IMR-90 (cell line): ENCODE results near the gene ZNF695. TPM values are rescaled to one million over a fixed set of nuclear protein-coding genes. Genes with fewer than 3 reads are reported as not detected.

ENCODE experiments used
- ATAC-seq: fragments of 200-7000 bp; cut with Tn5 transposase; 2 replicates; pipeline ENCODE4 v1.9.1; 2020; ENCODE audit warnings: low read depth, mild to moderate bottlenecking, moderate library complexity
- BruUV-seq: library from RNA; stranded (reverse); fragments of 400-500 nt; replicated peaks from 2 replicates; lab custom pipeline; 2021; lab: Mats Ljungman, UMichigan
- CTCF ChIA-PET: fragments of 300-600 bp; formaldehyde crosslinking; extraction: SDS; loops from one replicate; lab custom pipeline; 2021; ENCODE audit warnings: antibody characterized with exemption; lab: Yijun Ruan, JAX
- POLR2A ChIA-PET: fragments of 300-600 bp; sonication (Branson Sonifier 250); formaldehyde crosslinking; loops from one replicate; lab custom pipeline; 2022; ENCODE audit warnings: antibody characterized with exemption; ENCODE audit not compliant: unreplicated experiment; lab: Charles Lee
- DNase-seq: peaks from one replicate; pipeline ENCODE4 v3.0.0; 2013
- H2AFZ ChIP-seq: replicated peaks from 2 replicates; pipeline ENCODE3; 2013; ENCODE audit warnings: low read length, mild to moderate bottlenecking; ENCODE audit not compliant: poor library complexity
- H2AK5ac ChIP-seq: 2 replicates; pipeline ENCODE4 v1.6.1; 2013; ENCODE audit warnings: low read depth, low read length, inconsistent platforms
- H2AK9ac ChIP-seq: replicated peaks from 2 replicates; pipeline ENCODE3; 2013; ENCODE audit warnings: mild to moderate bottlenecking, low read depth, low read length, moderate library complexity; ENCODE audit not compliant: poor library complexity
- H2BK120ac ChIP-seq: 2 replicates; pipeline ENCODE4 v1.6.1; 2013; ENCODE audit warnings: low read depth, low read length, inconsistent platforms
- H2BK15ac ChIP-seq: 3 replicates; pipeline ENCODE4 v1.6.1; 2013; ENCODE audit warnings: low read depth, low read length, inconsistent platforms
- H2BK20ac ChIP-seq: 2 replicates; pipeline ENCODE4 v1.6.1; 2013; ENCODE audit warnings: low read depth, mild to moderate bottlenecking, inconsistent platforms, low read length, moderate library complexity
- H2BK5ac ChIP-seq: 2 replicates; pipeline ENCODE4 v1.6.1; 2013; ENCODE audit warnings: mild to moderate bottlenecking, low read depth, low read length, inconsistent platforms; ENCODE audit not compliant: poor library complexity, severe bottlenecking
- H3K14ac ChIP-seq: replicated peaks from 2 replicates; pipeline ENCODE4 v1.6.1; 2013; ENCODE audit warnings: low read depth, low read length, inconsistent platforms
- H3K18ac ChIP-seq: 2 replicates; pipeline ENCODE4 v1.6.1; 2013; ENCODE audit warnings: low read depth, low read length, control low read depth
- H3K23ac ChIP-seq: 2 replicates; pipeline ENCODE4 v1.6.1; 2013; ENCODE audit warnings: low read depth, low read length, inconsistent platforms
- H3K27ac ChIP-seq: 2 replicates; pipeline ENCODE4 v1.5.1; 2013; ENCODE audit warnings: mild to moderate bottlenecking, control low read depth, low read length; ENCODE audit not compliant: insufficient read depth
- H3K27me3 ChIP-seq: 2 replicates; pipeline ENCODE4 v1.6.1; 2013; ENCODE audit warnings: low read length; ENCODE audit not compliant: control insufficient read depth, insufficient read depth
- H3K36me3 ChIP-seq: 2 replicates; pipeline ENCODE4 v1.6.1; 2013; ENCODE audit warnings: low read length, mixed read lengths; ENCODE audit not compliant: control insufficient read depth, insufficient read depth
- H3K4ac ChIP-seq: 2 replicates; pipeline ENCODE4 v1.6.1; 2013; ENCODE audit warnings: low read depth, low read length, inconsistent platforms
- H3K4me1 ChIP-seq: 2 replicates; pipeline ENCODE4 v1.6.1; 2013; ENCODE audit warnings: low read length, mixed read lengths; ENCODE audit not compliant: control insufficient read depth, insufficient read depth
- H3K4me2 ChIP-seq: 2 replicates; pipeline ENCODE4 v1.6.1; 2013; ENCODE audit warnings: low read depth, mild to moderate bottlenecking, control low read depth, low read length, moderate library complexity
- H3K4me3 ChIP-seq: 2 replicates; pipeline ENCODE4 v1.5.1; 2013; ENCODE audit warnings: low read depth, mild to moderate bottlenecking, control low read depth, low read length, moderate library complexity; ENCODE audit not compliant: insufficient read depth
- H3K56ac ChIP-seq: 2 replicates; pipeline ENCODE4 v1.6.1; 2013; ENCODE audit warnings: low read length, inconsistent platforms; ENCODE audit not compliant: insufficient read depth; ENCODE audit errors: extremely low read depth
- H3K79me1 ChIP-seq, 2 experiments: 2 replicates each; pipeline ENCODE4 v1.6.1; 2013; ENCODE audit warnings: low read length in 2 of 2, inconsistent platforms in 1 of 2, low read depth in 1 of 2
- H3K9ac ChIP-seq: 2 replicates; pipeline ENCODE4 v1.6.1; 2013; ENCODE audit warnings: low read depth, low read length, control low read depth
- H3K9me1 ChIP-seq: 2 replicates; pipeline ENCODE4 v1.6.1; 2013; ENCODE audit warnings: low read length, inconsistent platforms; ENCODE audit not compliant: insufficient read depth
- H3K9me3 ChIP-seq: 2 replicates; pipeline ENCODE4 v1.6.1; 2013; ENCODE audit warnings: low read length; ENCODE audit not compliant: control insufficient read depth, insufficient read depth
- H4K20me1 ChIP-seq: 2 replicates; pipeline ENCODE4 v1.6.1; 2013; ENCODE audit warnings: low read length, inconsistent platforms; ENCODE audit not compliant: insufficient read depth
- H4K5ac ChIP-seq: 2 replicates; pipeline ENCODE4 v1.6.1; 2013; ENCODE audit warnings: mild to moderate bottlenecking, low read depth, low read length, control low read depth
- H4K8ac ChIP-seq, 2 experiments: 2 replicates each; pipeline ENCODE4 v1.6.1; 2013; ENCODE audit warnings: low read depth in 2 of 2, low read length in 2 of 2, control low read depth in 1 of 2, inconsistent platforms in 1 of 2
- H4K91ac ChIP-seq: 2 replicates; pipeline ENCODE4 v1.6.1; 2013; ENCODE audit warnings: low read depth, low read length, inconsistent platforms; ENCODE audit not compliant: insufficient read depth
- BHLHE40 ChIP-seq: fragments of 150-350 bp; IDR thresholded peaks from 2 replicates; pipeline ENCODE4 v1.6.1; 2016; ENCODE audit warnings: mild to moderate bottlenecking, low read depth, low read length
- CEBPB ChIP-seq: IDR thresholded peaks from 2 replicates; pipeline ENCODE4 v1.6.1; 2012; ENCODE audit warnings: low read depth, low read length, improper control_type of control experiment
- CHD1 ChIP-seq: IDR thresholded peaks from 2 replicates; pipeline ENCODE4 v1.6.1; 2012; ENCODE audit warnings: low read depth, low read length, improper control_type of control experiment
- CTCF ChIP-seq: conservative IDR thresholded peaks from 2 replicates; pipeline ENCODE4 v1.5.1; 2012; ENCODE audit warnings: mild to moderate bottlenecking, low read depth, low read length, improper control_type of control experiment
- FOS ChIP-seq: fragments of 150-350 bp; IDR thresholded peaks from 2 replicates; pipeline ENCODE4 v1.6.1; 2016; ENCODE audit warnings: low read depth, low read length
- MAFK ChIP-seq: IDR thresholded peaks from 2 replicates; pipeline ENCODE4 v1.6.1; 2012; ENCODE audit warnings: low read depth, low read length, improper control_type of control experiment
- MAZ ChIP-seq: IDR thresholded peaks from 2 replicates; pipeline ENCODE4 v1.6.1; 2012; ENCODE audit warnings: low read depth, mild to moderate bottlenecking, low read length, improper control_type of control experiment, moderate library complexity, borderline replicate concordance
- MXI1 ChIP-seq: IDR thresholded peaks from 2 replicates; pipeline ENCODE4 v1.6.1; 2012; ENCODE audit warnings: low read depth, mild to moderate bottlenecking, low read length, moderate library complexity, borderline replicate concordance
- NFE2L2 ChIP-seq: fragments of 150-350 bp; IDR thresholded peaks from 2 replicates; pipeline ENCODE4 v1.6.1; 2016; ENCODE audit warnings: low read depth, mild to moderate bottlenecking, low read length
- POLR2A ChIP-seq: IDR thresholded peaks from 2 replicates; pipeline ENCODE4 v1.6.1; 2012; ENCODE audit warnings: mild to moderate bottlenecking, low read depth, low read length
- RAD21 ChIP-seq: IDR thresholded peaks from 2 replicates; pipeline ENCODE4 v1.6.1; 2012; ENCODE audit warnings: low read length, improper control_type of control experiment
- RCOR1 ChIP-seq: IDR thresholded peaks from 2 replicates; pipeline ENCODE4 v1.6.1; 2012; ENCODE audit warnings: mild to moderate bottlenecking, low read length, improper control_type of control experiment; ENCODE audit not compliant: insufficient replicate concordance
- RFX5 ChIP-seq: IDR thresholded peaks from 2 replicates; pipeline ENCODE4 v1.8.0; 2012; ENCODE audit warnings: low read depth, mild to moderate bottlenecking, low read length, moderate library complexity
- SMC3 ChIP-seq: fragments of 150-350 bp; IDR thresholded peaks from 2 replicates; pipeline ENCODE4 v1.6.1; 2016; ENCODE audit warnings: low read depth, mild to moderate bottlenecking, antibody characterized with exemption, low read length, moderate library complexity
- USF2 ChIP-seq: fragments of 150-350 bp; IDR thresholded peaks from 2 replicates; pipeline ENCODE4 v1.6.1; 2017; ENCODE audit warnings: mild to moderate bottlenecking, antibody characterized with exemption, low read length, low read depth
- WGBS, 2 experiments: methylation state at CpG; one replicate each; pipeline versions ENCODE4 v1.1.5 to v1.1.7; 2013; ENCODE audit warnings: missing lambda C conversion rate in 2 of 2; ENCODE audit not compliant: insufficient read length in 1 of 2; ENCODE audit errors: extremely low coverage in 2 of 2; 5-methylcytosine and 5-hydroxymethylcytosine counted together
- dilution Hi-C: fragments of 300-500 bp; cut with HindIII; formaldehyde crosslinking; loops from one replicate; pipeline ENCODE4 v1.14.3; 2018; ENCODE audit warnings: low sequenced_read_pairs; ENCODE audit not compliant: unreplicated experiment
- in situ Hi-C: fragments of 300-500 bp; cut with MboI; formaldehyde crosslinking; loops from 3 replicates; pipeline ENCODE4 v1.14.3; 2019; ENCODE audit warnings: low sequenced_read_pairs, inconsistent platforms, mixed read lengths
- intact Hi-C: fragments of 100-400 bp; cut with micrococcal nuclease; formaldehyde crosslinking; loops from 2 replicates; pipeline ENCODE4 v1.10.0; 2022
- polyA plus RNA-seq, 3 experiments: library from polyadenylated mRNA; depleted of rRNA; stranded (reverse); fragments of >200 nt; gene quantifications; 2 replicates each; pipeline ENCODE4 v1.2.3, GENCODE V29; 2012; ENCODE audit warnings: low replicate concordance in 1 of 3
- total RNA-seq: library from RNA; depleted of rRNA; stranded (reverse); fragments of >200 nt; gene quantifications from 2 replicates; pipeline ENCODE4 v1.2.3, GENCODE V29; 2012
- TF ChIP-seq, protein P1 (sequence below): fragments of 150-350 bp; IDR thresholded peaks from 2 replicates; pipeline ENCODE4 v1.6.1; 2016; ENCODE audit warnings: low read depth, mild to moderate bottlenecking, low read length, moderate library complexity, borderline replicate concordance

ZNF695 gene
- total and polyA plus RNA-seq, 2 of the 4 experiments (the other 2 are of a cell fraction): 0.54 to 0.75 TPM

DNA sequence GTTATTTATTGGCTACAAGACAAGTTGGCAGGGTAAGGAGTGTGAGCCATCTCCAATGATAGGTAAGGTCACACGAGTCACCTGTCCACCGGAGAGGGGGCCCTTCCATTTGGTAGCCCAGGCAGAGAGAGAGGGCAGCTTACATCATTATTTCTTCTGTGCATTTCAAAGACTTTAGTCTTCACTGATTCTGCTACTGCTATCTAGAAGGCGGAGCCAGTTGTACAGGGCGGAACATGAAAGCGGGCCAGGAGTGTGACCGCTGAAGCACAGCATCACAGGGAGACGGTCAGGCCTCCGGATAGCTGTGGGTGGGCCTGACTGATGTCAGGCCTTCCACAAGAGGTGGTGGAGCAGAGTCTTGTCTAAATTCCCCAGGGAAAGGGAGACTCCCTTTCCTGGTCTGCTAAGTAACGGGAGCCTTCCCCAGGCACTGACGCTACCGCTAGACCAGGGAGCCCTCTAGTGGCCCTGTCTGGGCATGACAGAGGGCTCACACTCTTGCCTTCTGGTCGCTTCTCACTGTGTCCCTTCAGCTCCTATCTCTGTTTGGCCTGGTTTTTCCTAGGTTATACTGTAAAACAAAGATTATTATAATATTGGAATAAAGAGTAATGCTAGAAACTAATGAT is 36.7 kb downstream of the ZNF695 start:
- Histone ChIP-seq H3K36me3 (no peaks in the 10 kb centered on the region), H3K9me3 (peaks cover 10% of the 10 kb centered on the region; the same call in 1 of the 2 replicates), H3K56ac (no peak overlapping the region), H4K20me1 (no peaks in the 10 kb centered on the region), H3K9ac (no peak overlapping the region), H3K18ac (no peak overlapping the region), H2AFZ (no peak overlapping the region), H3K4ac (no peak overlapping the region), H3K9me1 (no peaks in the 10 kb centered on the region), H3K27me3 (no peaks in the 10 kb centered on the region), H2BK15ac (no peak overlapping the region), H3K4me3 (no peak overlapping the region), H3K14ac (no peak overlapping the region), H3K23ac (no peak overlapping the region), H3K79me1 (no peaks in the 10 kb centered on the region), H4K8ac (no peak overlapping the region), H3K4me1 (no peaks in the 10 kb centered on the region), H2BK120ac (no peak overlapping the region), H2BK20ac (no peak overlapping the region), H2AK9ac (no peak overlapping the region), H2BK5ac (no peak overlapping the region), H2AK5ac (no peak overlapping the region), H3K27ac (no peak overlapping the region), H3K4me2 (no peak overlapping the region), H4K5ac (no peak overlapping the region), H4K91ac (no peak overlapping the region)
- no TSS peak for BruUV-seq
- 70% methylated on average over 9 of the region's 12 CpGs; no CpG with 5 or more reads in 1 of the 2 experiments for WGBS, 2 experiments
- dilution Hi-C loops (no loop called here), intact Hi-C loops (no loop called here), in situ Hi-C loops (no loop called here)
- peak; percentile 13 for DNase-seq
- POLR2A ChIA-PET: no interaction called here
- TF ChIP-seq NFE2L2: no peak
- TF ChIP-seq USF2: no peak
- no peak for TF ChIP-seq MXI1
- TF ChIP-seq CEBPB: no peak
- TF ChIP-seq CTCF: peak; percentile 48
- TF ChIP-seq MAFK: no peak
- TF ChIP-seq FOS: no peak
- peak; percentile 49 for TF ChIP-seq RAD21
- no peak for TF ChIP-seq POLR2A
- TF ChIP-seq MAZ: no peak
- no peak for TF ChIP-seq RFX5
- TF ChIP-seq, protein P1, sequence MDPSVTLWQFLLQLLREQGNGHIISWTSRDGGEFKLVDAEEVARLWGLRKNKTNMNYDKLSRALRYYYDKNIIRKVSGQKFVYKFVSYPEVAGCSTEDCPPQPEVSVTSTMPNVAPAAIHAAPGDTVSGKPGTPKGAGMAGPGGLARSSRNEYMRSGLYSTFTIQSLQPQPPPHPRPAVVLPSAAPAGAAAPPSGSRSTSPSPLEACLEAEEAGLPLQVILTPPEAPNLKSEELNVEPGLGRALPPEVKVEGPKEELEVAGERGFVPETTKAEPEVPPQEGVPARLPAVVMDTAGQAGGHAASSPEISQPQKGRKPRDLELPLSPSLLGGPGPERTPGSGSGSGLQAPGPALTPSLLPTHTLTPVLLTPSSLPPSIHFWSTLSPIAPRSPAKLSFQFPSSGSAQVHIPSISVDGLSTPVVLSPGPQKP: no peak
- TF ChIP-seq RCOR1: no peak
- no peak for TF ChIP-seq BHLHE40
- 0 out of 2 replicates have a peak, but pooled peaks have one; percentile 10 for TF ChIP-seq SMC3
- TF ChIP-seq CHD1: no peak
- ATAC-seq: no peak
- CTCF ChIA-PET: no interaction called here
